MM.1S (cell line): ENCODE data around the gene SPO11.
"Not testable (repeated sequence)": the region's sequence is repeated elsewhere in the genome, so short reads cannot be mapped to it uniquely, and the experiment has no call there.

Source experiments
- DNase-seq: peaks from one replicate; pipeline ENCODE4 v3.0.0-alpha.2; 2015
- H2AFZ ChIP-seq: fragments of 300-600 bp; sonication (generic); 2 replicates; pipeline ENCODE4 v1.6.0; 2016; ENCODE audit warnings: antibody characterized with exemption, low read length
- H3F3A ChIP-seq: fragments of 300-600 bp; sonication (generic); 2 replicates; pipeline ENCODE4 v1.6.1; 2016; ENCODE audit warnings: mild to moderate bottlenecking, antibody characterized with exemption, low read length, moderate library complexity, mixed read lengths; ENCODE audit not compliant: insufficient read depth
- H3K27ac ChIP-seq: fragments of 300-600 bp; sonication (generic); 2 replicates; pipeline ENCODE4 v1.5.1; 2016; ENCODE audit warnings: mild to moderate bottlenecking, low read length
- H3K27me3 ChIP-seq: fragments of 300-600 bp; sonication (generic); replicated peaks from 2 replicates; pipeline ENCODE4 v1.6.0; 2016; ENCODE audit warnings: low read length; ENCODE audit not compliant: insufficient read depth
- H3K36me3 ChIP-seq: fragments of 300-600 bp; sonication (generic); replicated peaks from 2 replicates; pipeline ENCODE4 v1.6.1; 2016; ENCODE audit warnings: mild to moderate bottlenecking, low read length, mixed read lengths; ENCODE audit not compliant: insufficient read depth
- H3K4me1 ChIP-seq: fragments of 300-600 bp; sonication (generic); 2 replicates; pipeline ENCODE4 v1.6.1; 2016; ENCODE audit warnings: low read length, mixed read lengths
- H3K4me2 ChIP-seq: fragments of 300-600 bp; sonication (generic); 2 replicates; pipeline ENCODE4 v1.6.0; 2016; ENCODE audit warnings: low read depth, low read length
- H3K4me3 ChIP-seq: fragments of 300-600 bp; sonication (generic); 2 replicates; pipeline ENCODE4 v1.5.1; 2016; ENCODE audit warnings: low read length, mixed read lengths
- H3K79me2 ChIP-seq: fragments of 300-600 bp; sonication (generic); 2 replicates; pipeline ENCODE4 v1.6.1; 2016; ENCODE audit warnings: mixed run types, low read length, mixed read lengths
- H3K9ac ChIP-seq: fragments of 300-600 bp; sonication (generic); 2 replicates; pipeline ENCODE4 v1.6.1; 2016; ENCODE audit warnings: low read length, mixed read lengths
- H3K9me2 ChIP-seq: fragments of 300-600 bp; sonication (generic); replicated peaks from 2 replicates; pipeline ENCODE4 v1.6.1; 2016; ENCODE audit warnings: mild to moderate bottlenecking, low read length, mixed read lengths; ENCODE audit not compliant: insufficient read depth
- H3K9me3 ChIP-seq: fragments of 300-600 bp; sonication (generic); replicated peaks from 2 replicates; pipeline ENCODE4 v1.6.1; 2016; ENCODE audit warnings: mild to moderate bottlenecking, low read length, mixed read lengths; ENCODE audit not compliant: insufficient read depth
- H4K20me1 ChIP-seq: fragments of 300-600 bp; sonication (generic); 2 replicates; pipeline ENCODE4 v1.6.1; 2016; ENCODE audit warnings: mild to moderate bottlenecking, low read length, moderate library complexity, mixed read lengths; ENCODE audit not compliant: insufficient read depth
- CTCF ChIP-seq: fragments of 300-600 bp; sonication (generic); IDR thresholded peaks from 2 replicates; pipeline ENCODE4 v1.5.1; 2016; ENCODE audit warnings: antibody characterized with exemption, low read length, mixed read lengths
- EZH2 ChIP-seq: fragments of 300-600 bp; sonication (generic); optimal IDR thresholded peaks from 2 replicates; pipeline ENCODE3; 2017; ENCODE audit warnings: low read depth, mild to moderate bottlenecking, antibody characterized with exemption, low read length, mixed read lengths
- EZH2phosphoT487 ChIP-seq: fragments of 300-600 bp; sonication (generic); IDR thresholded peaks from 2 replicates; pipeline ENCODE4 v1.6.1; 2018; ENCODE audit warnings: antibody characterized with exemption, low read length

The SPO11 gene

GRCh38 chr20:57347393-57347792, 17.8 kb downstream of the SPO11 start:
- peaks cover 4% of the 10 kb centered on the region; the same call in 1 of the 2 replicates for H3K4me1 ChIP-seq
- H2AFZ ChIP-seq = no peak overlapping the region
- no peaks in the 10 kb centered on the region for H3K9me2 ChIP-seq
- H3K9me3 ChIP-seq = no peaks in the 10 kb centered on the region
- H3F3A ChIP-seq = no peaks in the 10 kb centered on the region
- peaks cover 14% of the 10 kb centered on the region; the same call in 1 of the 2 replicates for H3K79me2 ChIP-seq
- no peak overlapping the region for H3K4me2 ChIP-seq
- H3K27me3 ChIP-seq = peaks cover 9% of the 10 kb centered on the region; the same call in 1 of the 2 replicates
- H3K4me3 ChIP-seq = no peak overlapping the region
- no peaks in the 10 kb centered on the region for H3K36me3 ChIP-seq
- H4K20me1 ChIP-seq = no peaks in the 10 kb centered on the region
- no peak for TF ChIP-seq EZH2phosphoT487
- no peak overlapping the region for H3K9ac ChIP-seq
- DNase-seq = no peak
- H3K27ac ChIP-seq = no peak overlapping the region

- not testable (repeated sequence) for H3K9ac ChIP-seq, H3K4me2 ChIP-seq, H3K36me3 ChIP-seq, H3K4me1 ChIP-seq, H4K20me1 ChIP-seq, H3K4me3 ChIP-seq, H3K9me3 ChIP-seq, H3K9me2 ChIP-seq, H2AFZ ChIP-seq, H3F3A ChIP-seq, DNase-seq, H3K27me3 ChIP-seq, H3K27ac ChIP-seq
- H3K79me2 ChIP-seq = peaks cover 24% of the 10 kb centered on the region; the same call in 1 of the 2 replicates
Observed at GRCh38 chr20:57348200-57348921, 18.8 kb downstream of the SPO11 start.

GRCh38 chr20:57348922-57349574, 19.4 kb downstream of the SPO11 start:
- H3K36me3 ChIP-seq, DNase-seq, H2AFZ ChIP-seq, H3K9ac ChIP-seq, H3K4me2 ChIP-seq, H3K9me3 ChIP-seq, H3K27me3 ChIP-seq, H3F3A ChIP-seq, H3K4me3 ChIP-seq, H3K9me2 ChIP-seq, H4K20me1 ChIP-seq, H3K27ac ChIP-seq: not testable (repeated sequence)
- H3K79me2 ChIP-seq = peaks cover 31% of the 10 kb centered on the region; the same call in 1 of the 2 replicates
- H3K4me1 ChIP-seq = peaks cover 11% of the 10 kb centered on the region; the same call in 1 of the 2 replicates

- Histone ChIP-seq H3K9me3 (no peaks in the 10 kb centered on the region), H3K27ac (no peak overlapping the region), H3K27me3 (peaks cover 9% of the 10 kb centered on the region; the same call in 1 of the 2 replicates), H3K4me2 (no peak overlapping the region), H3K36me3 (peaks cover 9% of the 10 kb centered on the region), H2AFZ (no peak overlapping the region), H3K9me2 (no peaks in the 10 kb centered on the region), H3F3A (peaks cover 6% of the 10 kb centered on the region; the same call in 1 of the 2 replicates), H3K4me3 (no peak overlapping the region), H3K4me1 (peaks cover 13% of the 10 kb centered on the region; the same call in 1 of the 2 replicates), H3K9ac (no peak overlapping the region), H3K79me2 (peaks cover 41% of the 10 kb centered on the region; the same call in 1 of the 2 replicates), H4K20me1 (0 out of 2 replicates have a peak, but pooled peaks cover 4% of the 10 kb centered on the region)
- no peak for DNase-seq
- TF ChIP-seq CTCF = no peak
- TF ChIP-seq EZH2phosphoT487 = no peak
- TF ChIP-seq EZH2 = no peak
Observed at GRCh38 chr20:57350081-57350710, 20.6 kb downstream of the SPO11 start.

GRCh38 chr20:57350726-57351041, 21.1 kb downstream of the SPO11 start:
- Histone ChIP-seq H3K9ac (peak overlapping the region; percentile 96), H2AFZ (peak overlapping the region; percentile 91), H3K27ac (peak overlapping the region; percentile 72; the same call in 1 of the 2 replicates), H3K4me1 (peaks cover 13% of the 10 kb centered on the region; the same call in 1 of the 2 replicates), H3K4me3 (peak overlapping the region; percentile 99), H3K4me2 (peak overlapping the region; percentile 97; the same call in 1 of the 2 replicates), H3K79me2 (peaks cover 41% of the 10 kb centered on the region; the same call in 1 of the 2 replicates), H3K36me3 (peaks cover 14% of the 10 kb centered on the region)
- H3F3A ChIP-seq, H3K9me3 ChIP-seq, H4K20me1 ChIP-seq, DNase-seq, H3K9me2 ChIP-seq, H3K27me3 ChIP-seq: not testable (repeated sequence)
